GM20000 (cell line): ENCODE results near the gene TEX9.
"Not testable (repeated sequence)": the region's sequence is repeated elsewhere in the genome, so short reads cannot be mapped to it uniquely, and the experiment has no call there.

ENCODE experiments used
- DNase-seq: peaks from one replicate; pipeline ENCODE4 v3.0.0; 2012; ENCODE audit warnings: low spot score
- TF ChIP-seq, protein P1 (sequence below): IDR thresholded peaks from 2 replicates; pipeline ENCODE4 v1.5.1; 2012; ENCODE audit warnings: mild to moderate bottlenecking, control low read depth; ENCODE audit errors: extremely low read depth, missing control alignments

Gene TEX9

GRCh38 chr15:56411122-56411749 is 46.0 kb downstream of the TEX9 start:
- TF ChIP-seq, protein P1, sequence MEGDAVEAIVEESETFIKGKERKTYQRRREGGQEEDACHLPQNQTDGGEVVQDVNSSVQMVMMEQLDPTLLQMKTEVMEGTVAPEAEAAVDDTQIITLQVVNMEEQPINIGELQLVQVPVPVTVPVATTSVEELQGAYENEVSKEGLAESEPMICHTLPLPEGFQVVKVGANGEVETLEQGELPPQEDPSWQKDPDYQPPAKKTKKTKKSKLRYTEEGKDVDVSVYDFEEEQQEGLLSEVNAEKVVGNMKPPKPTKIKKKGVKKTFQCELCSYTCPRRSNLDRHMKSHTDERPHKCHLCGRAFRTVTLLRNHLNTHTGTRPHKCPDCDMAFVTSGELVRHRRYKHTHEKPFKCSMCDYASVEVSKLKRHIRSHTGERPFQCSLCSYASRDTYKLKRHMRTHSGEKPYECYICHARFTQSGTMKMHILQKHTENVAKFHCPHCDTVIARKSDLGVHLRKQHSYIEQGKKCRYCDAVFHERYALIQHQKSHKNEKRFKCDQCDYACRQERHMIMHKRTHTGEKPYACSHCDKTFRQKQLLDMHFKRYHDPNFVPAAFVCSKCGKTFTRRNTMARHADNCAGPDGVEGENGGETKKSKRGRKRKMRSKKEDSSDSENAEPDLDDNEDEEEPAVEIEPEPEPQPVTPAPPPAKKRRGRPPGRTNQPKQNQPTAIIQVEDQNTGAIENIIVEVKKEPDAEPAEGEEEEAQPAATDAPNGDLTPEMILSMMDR, result no peak
- no peak for DNase-seq

- not testable (repeated sequence) for DNase-seq
These were observed 48.0 kb downstream of the TEX9 start for GRCh38 chr15:56413114-56413733.

DNA sequence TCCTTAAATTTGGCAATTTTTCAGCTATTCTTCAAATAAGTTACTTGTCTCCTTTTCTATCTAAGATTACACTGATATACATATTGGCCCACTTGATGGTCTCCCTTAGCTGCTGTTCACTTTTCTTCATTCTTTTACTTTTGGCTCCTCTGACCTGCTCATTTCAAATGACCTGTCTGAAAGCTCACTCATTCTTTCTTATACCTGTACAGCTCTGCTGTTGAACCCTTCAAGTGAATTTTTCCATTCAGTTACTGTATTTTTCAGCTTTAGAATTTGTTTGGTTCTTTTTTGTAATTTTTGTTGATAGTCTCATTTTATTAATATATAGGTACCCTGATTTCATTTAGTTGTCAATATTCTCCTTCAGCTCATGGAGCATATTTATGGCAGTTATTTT is 60.0 kb downstream of the TEX9 start:
- DNase-seq, result no peak
- TF ChIP-seq, protein P1, result no peak

DNA sequence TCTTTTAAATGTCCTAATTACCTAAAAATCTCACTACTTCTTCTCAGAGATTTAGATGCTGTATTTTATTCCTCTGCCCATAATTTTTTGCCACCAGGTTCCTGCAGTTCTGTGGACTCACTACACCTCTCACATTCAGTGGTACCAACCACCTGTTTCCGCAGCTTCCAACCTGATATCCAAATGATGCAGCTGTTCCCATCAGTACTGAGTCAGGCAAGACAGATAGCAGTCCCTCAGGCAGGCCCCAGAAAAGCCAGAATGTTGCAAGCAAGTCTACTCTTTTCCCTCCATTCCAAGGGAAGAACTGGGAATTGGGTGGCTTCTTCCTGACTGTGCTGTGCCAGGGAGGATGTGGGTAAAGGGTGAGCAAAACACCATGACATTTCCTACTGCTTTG is 60.8 kb downstream of the TEX9 start:
- TF ChIP-seq, protein P1, result no peak
- no peak for DNase-seq

DNA sequence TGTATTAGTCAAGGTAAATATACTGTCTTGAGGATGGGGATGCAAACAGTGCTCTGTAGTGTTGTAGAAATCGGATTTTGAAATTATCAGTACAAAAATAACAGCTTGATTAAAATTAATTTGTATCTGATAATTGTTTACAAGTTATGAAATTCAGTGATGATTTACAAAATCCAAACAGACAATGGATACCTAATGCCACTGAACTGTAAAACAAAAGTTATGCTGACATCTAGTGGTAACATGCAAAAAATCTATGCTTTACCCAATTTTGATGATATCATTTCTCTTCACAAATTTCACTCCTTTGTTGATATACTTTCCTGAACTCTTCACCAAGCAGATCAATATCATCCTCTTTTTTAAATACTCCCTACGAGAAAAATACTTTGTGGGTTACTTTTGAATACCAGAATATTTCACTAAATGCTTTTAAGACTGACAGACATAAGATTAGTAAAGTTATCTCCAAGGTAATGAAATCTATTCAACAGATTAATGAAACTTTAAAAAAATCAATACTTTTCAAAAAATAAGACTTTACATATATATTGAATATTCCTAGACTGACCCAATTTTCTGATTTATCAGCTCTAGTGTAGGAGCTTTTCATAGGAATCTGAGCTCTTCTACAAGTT is 63.7 kb downstream of the TEX9 start:
- TF ChIP-seq, protein P1, result no peak
- DNase-seq, result peak; percentile 34

DNA sequence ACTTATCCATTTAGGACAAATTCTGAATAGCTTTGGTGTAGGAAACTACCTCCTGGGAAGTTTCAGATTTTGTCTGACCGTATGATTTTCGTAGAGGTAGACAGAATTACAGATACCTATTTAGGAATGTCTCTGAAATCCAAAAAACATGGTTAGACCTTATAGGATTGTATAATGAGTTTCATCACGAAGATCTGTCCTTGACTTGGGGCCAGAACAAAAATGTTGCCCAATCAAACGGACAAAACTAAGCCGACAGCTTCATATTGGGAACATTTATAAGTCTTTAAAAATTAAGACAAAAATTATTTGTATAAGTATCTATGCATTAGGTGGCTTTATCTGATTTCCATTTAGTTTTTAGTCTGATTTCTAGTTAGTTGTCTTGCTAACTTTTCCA is 67.1 kb downstream of the TEX9 start:
- TF ChIP-seq, protein P1, result no peak
- no peak for DNase-seq

DNA sequence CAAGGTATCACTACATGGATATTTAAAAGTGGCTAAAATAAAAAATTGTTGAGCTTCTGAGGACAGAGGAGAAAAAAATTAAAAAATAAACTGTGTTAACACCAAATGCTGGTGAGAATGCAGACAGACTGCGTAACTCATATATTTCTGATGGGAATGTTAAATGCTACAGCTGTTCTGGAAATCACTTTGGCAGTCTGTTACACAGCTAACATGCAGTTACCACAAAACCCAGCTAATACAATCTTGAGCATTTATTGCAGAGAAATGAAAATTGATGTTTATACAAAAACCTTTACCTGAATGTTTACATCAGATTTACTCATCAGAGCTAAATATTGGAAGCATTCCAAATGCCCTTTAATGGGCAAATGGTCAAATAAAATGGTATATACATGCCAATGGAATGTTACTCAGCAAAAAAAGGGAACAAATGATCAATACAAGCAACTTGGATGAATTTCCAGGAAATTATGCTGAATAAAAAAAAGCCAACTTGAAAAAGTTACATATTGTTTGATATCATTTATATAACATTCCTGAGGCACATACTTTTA is 75.1 kb downstream of the TEX9 start:
- TF ChIP-seq, protein P1, result no peak
- no peak for DNase-seq
